ENCODE results near the gene MPIG6B.

Gene MPIG6B

GRCh38 chr6:31683591-31683990 lies 39.6 kb upstream of the MPIG6B start:
- H3K4me1 ChIP-seq (ENCODE audit: control insufficient read depth, low read length), result peaks cover 16% of the 10 kb centered on the region
- no peaks in the 10 kb centered on the region for H3K79me2 ChIP-seq (ENCODE audit: control insufficient read depth, low read length)
- H3K4me2 ChIP-seq (ENCODE audit: low read length), result no peak overlapping the region
- H3K4me3 ChIP-seq (ENCODE audit: low read length), result no peak overlapping the region
- no peak overlapping the region for H3K27ac ChIP-seq (ENCODE audit: low read depth, low read length)
- no peaks in the 10 kb centered on the region for H4K20me1 ChIP-seq (ENCODE audit: control insufficient read depth, insufficient read depth, low read depth, low read length)
- H3K27me3 ChIP-seq (ENCODE audit: control insufficient read depth, low read length), result peaks cover 13% of the 10 kb centered on the region
- H3F3A ChIP-seq (ENCODE audit: control insufficient read depth, insufficient read depth), result peaks cover 2% of the 10 kb centered on the region; the same call in 1 of the 2 replicates
- H3K36me3 ChIP-seq (ENCODE audit: control insufficient read depth, low read length), result peaks cover 18% of the 10 kb centered on the region
- no peak for TF ChIP-seq EZH2phosphoT487 (IDR thresholded peaks at IDR 0.05; ENCODE audit: borderline replicate concordance, low read length)
- TF ChIP-seq CTCF (IDR thresholded peaks at IDR 0.05; ENCODE audit: low read depth, low read length, poor library complexity, severe bottlenecking), result no peak
- H3K9me3 ChIP-seq (ENCODE audit: control insufficient read depth, insufficient read depth, low read length), result no peaks in the 10 kb centered on the region
- no peaks in the 10 kb centered on the region for H3K9me2 ChIP-seq (replicated peaks; ENCODE audit: control insufficient read depth, low read length)

- peaks cover 41% of the 10 kb centered on the region for H3K36me3 ChIP-seq (ENCODE audit: control insufficient read depth, low read length)
- H3K27ac ChIP-seq (ENCODE audit: low read depth, low read length), result no peak overlapping the region
Measured at GRCh38 chr6:31686483-31686882, 36.7 kb upstream of the MPIG6B start.

GRCh38 chr6:31687321-31687720 lies 35.9 kb upstream of the MPIG6B start:
- Histone ChIP-seq H3K36me3 (ENCODE audit: control insufficient read depth, low read length) (peaks cover 47% of the 10 kb centered on the region), H3K4me2 (ENCODE audit: low read length) (no peak overlapping the region), H3K9me3 (ENCODE audit: control insufficient read depth, insufficient read depth, low read length) (no peaks in the 10 kb centered on the region), H3K9me2 (replicated peaks; ENCODE audit: control insufficient read depth, low read length) (no peaks in the 10 kb centered on the region), H3K27ac (ENCODE audit: low read depth, low read length) (no peak overlapping the region), H4K20me1 (ENCODE audit: control insufficient read depth, insufficient read depth, low read depth, low read length) (no peaks in the 10 kb centered on the region), H3K79me2 (ENCODE audit: control insufficient read depth, low read length) (no peaks in the 10 kb centered on the region), H3K4me1 (ENCODE audit: control insufficient read depth, low read length) (peaks cover 15% of the 10 kb centered on the region), H3K4me3 (ENCODE audit: low read length) (no peak overlapping the region), H3K27me3 (ENCODE audit: control insufficient read depth, low read length) (no peaks in the 10 kb centered on the region), H3F3A (ENCODE audit: control insufficient read depth, insufficient read depth) (no peaks in the 10 kb centered on the region; the same call in 1 of the 2 replicates)
- TF ChIP-seq CTCF (IDR thresholded peaks at IDR 0.05; ENCODE audit: low read depth, low read length, poor library complexity, severe bottlenecking) (no peak), EZH2phosphoT487 (IDR thresholded peaks at IDR 0.05; ENCODE audit: borderline replicate concordance, low read length) (no peak)

More at GRCh38 chr6:31686483-31686882, 36.7 kb upstream of the MPIG6B start:
- Histone ChIP-seq H3K9me2 (replicated peaks; ENCODE audit: control insufficient read depth, low read length) (no peaks in the 10 kb centered on the region), H4K20me1 (ENCODE audit: control insufficient read depth, insufficient read depth, low read depth, low read length) (no peaks in the 10 kb centered on the region), H3F3A (ENCODE audit: control insufficient read depth, insufficient read depth) (no peaks in the 10 kb centered on the region; the same call in 1 of the 2 replicates), H3K79me2 (ENCODE audit: control insufficient read depth, low read length) (no peaks in the 10 kb centered on the region), H3K9me3 (ENCODE audit: control insufficient read depth, insufficient read depth, low read length) (no peaks in the 10 kb centered on the region), H3K4me3 (ENCODE audit: low read length) (no peak overlapping the region), H3K4me2 (ENCODE audit: low read length) (no peak overlapping the region), H3K27me3 (ENCODE audit: control insufficient read depth, low read length) (no peaks in the 10 kb centered on the region), H3K4me1 (ENCODE audit: control insufficient read depth, low read length) (peaks cover 20% of the 10 kb centered on the region)
- TF ChIP-seq EZH2phosphoT487 (IDR thresholded peaks at IDR 0.05; ENCODE audit: borderline replicate concordance, low read length) (no peak), CTCF (IDR thresholded peaks at IDR 0.05; ENCODE audit: low read depth, low read length, poor library complexity, severe bottlenecking) (no peak)
